NCI-H2196 (cell line): ENCODE results near the gene SP2.

Source experiments
- DNase-seq: peaks from one replicate; lab custom pipeline; 2025; ENCODE audit not compliant: unreplicated experiment; lab: John Stamatoyannopoulos, UW

Gene SP2

GRCh38 chr17:47948706-47949196, 52.7 kb downstream of the SP2 start:
- DNase-seq = peak; percentile 30

GRCh38 chr17:47949197-47949759, 53.2 kb downstream of the SP2 start:
- DNase-seq = peak; percentile 91

- peak; percentile 41 for DNase-seq
These were observed 53.9 kb downstream of the SP2 start for GRCh38 chr17:47949946-47950345.

GRCh38 chr17:47950448-47950847, 54.4 kb downstream of the SP2 start:
- DNase-seq = no peak

- no peak for DNase-seq
These were observed 56.4 kb downstream of the SP2 start for GRCh38 chr17:47952171-47953021.

- DNase-seq = no peak
These were observed 57.9 kb downstream of the SP2 start for GRCh38 chr17:47953909-47954308.

GRCh38 chr17:47955497-47956461, 59.7 kb downstream of the SP2 start:
- peak; percentile 57 for DNase-seq

GRCh38 chr17:47956791-47957590, 61.0 kb downstream of the SP2 start:
- DNase-seq = no peak

GRCh38 chr17:47957591-47958490, 61.8 kb downstream of the SP2 start, which contains the start of gene PRR15L:
Gene PRR15L (minus strand): TSS chr17:47957883. CDS start chr17:47953234, 4,649 bp downstream.
- peak; percentile 84 for DNase-seq

GRCh38 chr17:47959825-47960655, 64.0 kb downstream of the SP2 start:
- peak; percentile 43 for DNase-seq

- no peak for DNase-seq
These were observed 65.4 kb downstream of the SP2 start for GRCh38 chr17:47961406-47961805.

GRCh38 chr17:47962901-47963300, 66.9 kb downstream of the SP2 start:
- DNase-seq = no peak

GRCh38 chr17:47964856-47965255, 68.8 kb downstream of the SP2 start:
- DNase-seq = no peak

GRCh38 chr17:47966079-47966519, 70.1 kb downstream of the SP2 start:
- DNase-seq = no peak

GRCh38 chr17:47967607-47968252, 71.7 kb downstream of the SP2 start:
- no peak for DNase-seq

GRCh38 chr17:47968836-47969235, 72.8 kb downstream of the SP2 start:
- DNase-seq = no peak

GRCh38 chr17:47969930-47970724, 74.1 kb downstream of the SP2 start:
- no peak for DNase-seq
